Activated CD8-positive, alpha-beta memory T cell treated with anti-CD3 and anti-CD28 coated beads for 24 hours (primary cell): ENCODE measurements around the gene CHAF1B.
A peak's percentile ranks its signal among the peaks of the same experiment; 100 is the strongest.
"Not testable (repeated sequence)": the region's sequence is repeated elsewhere in the genome, so short reads cannot be mapped to it uniquely, and the experiment has no call there.

ENCODE experiments used
- DNase-seq: peaks from one replicate; pipeline ENCODE4 v3.0.0-alpha.2; 2020

CHAF1B gene

GRCh38 chr21:36385233-36386030 lies at the start of gene CHAF1B:
TSS of gene CHAF1B (plus strand) at chr21:36385392. CDS start at chr21:36386137, 745 bp downstream.
- peak; percentile 95 for DNase-seq

- no peak for DNase-seq
Observed at GRCh38 chr21:36337099-36337509, 48.1 kb upstream of the CHAF1B start.

GRCh38 chr21:36338975-36339374 lies 46.2 kb upstream of the CHAF1B start:
- no peak for DNase-seq

GRCh38 chr21:36342581-36342980 lies 42.6 kb upstream of the CHAF1B start:
- DNase-seq: not testable (repeated sequence)

- DNase-seq: no peak
Observed at GRCh38 chr21:36344931-36345330, 40.3 kb upstream of the CHAF1B start.

GRCh38 chr21:36347278-36347961 lies 37.8 kb upstream of the CHAF1B start:
- no peak for DNase-seq

GRCh38 chr21:36347962-36348328 lies 37.2 kb upstream of the CHAF1B start:
- no peak for DNase-seq

GRCh38 chr21:36349315-36349714 lies 35.9 kb upstream of the CHAF1B start:
- DNase-seq: no peak

- DNase-seq: no peak
Observed at GRCh38 chr21:36350282-36350910, 34.8 kb upstream of the CHAF1B start.

GRCh38 chr21:36354918-36355680 lies 30.1 kb upstream of the CHAF1B start:
- no peak for DNase-seq

- no peak for DNase-seq
Observed at GRCh38 chr21:36355868-36356267, 29.3 kb upstream of the CHAF1B start.

GRCh38 chr21:36359185-36359584 lies 26.0 kb upstream of the CHAF1B start:
- no peak for DNase-seq

- no peak for DNase-seq
Observed at GRCh38 chr21:36369064-36369685, 16.0 kb upstream of the CHAF1B start.

GRCh38 chr21:36375994-36376393 lies 9.2 kb upstream of the CHAF1B start:
- no peak for DNase-seq

- no peak for DNase-seq
Observed at GRCh38 chr21:36377391-36377842, 7.8 kb upstream of the CHAF1B start.

GRCh38 chr21:36379251-36379650 lies 5.9 kb upstream of the CHAF1B start:
- peak; percentile 21 for DNase-seq

- DNase-seq: no peak
Observed at GRCh38 chr21:36381841-36382589, 3.2 kb upstream of the CHAF1B start.

- DNase-seq: peak; percentile 19
Observed at GRCh38 chr21:36382722-36383121, 2.5 kb upstream of the CHAF1B start.

- DNase-seq: no peak
Observed at GRCh38 chr21:36384885-36385232, 333 bp upstream of the CHAF1B start.

GRCh38 chr21:36386031-36386642 lies 945 bp downstream of the CHAF1B start:
- no peak for DNase-seq

- DNase-seq: no peak
Observed at GRCh38 chr21:36388096-36388495, 2.9 kb downstream of the CHAF1B start.
